HepG2 (cell line): ENCODE data around the gene CHMP1A. TPM values are rescaled to one million over a fixed set of nuclear protein-coding genes. Genes with fewer than 3 reads are reported as not detected.

Source experiments
- CBX1 ChIP-seq: IDR thresholded peaks from one replicate; pipeline ENCODE4 v1.6.1; 2016; ENCODE audit warnings: antibody characterized with exemption, low read depth
- ETV6 ChIP-seq: sonication (generic); formaldehyde crosslinking; conservative IDR thresholded peaks from 2 replicates; pipeline ENCODE4 v1.4.0; 2020; ENCODE audit warnings: missing genetic modification reagents
- HIVEP1 ChIP-seq: sonication (generic); formaldehyde crosslinking; IDR thresholded peaks from 2 replicates; pipeline ENCODE4 v1.4.0; 2020; ENCODE audit warnings: mild to moderate bottlenecking, missing genetic modification reagents
- HNRNPK ChIP-seq: fragments of 200-400 bp; formaldehyde crosslinking; IDR thresholded peaks from 2 replicates; pipeline ENCODE4 v1.6.1; 2018; ENCODE audit warnings: low read length, low read depth, moderate library complexity, mild to moderate bottlenecking; ENCODE audit not compliant: poor library complexity, severe bottlenecking
- HNRNPL ChIP-seq: fragments of 200-400 bp; formaldehyde crosslinking; IDR thresholded peaks from 2 replicates; pipeline ENCODE4 v1.6.1; 2017; ENCODE audit warnings: mild to moderate bottlenecking, low read depth, low read length
- MED1 ChIP-seq: sonication (generic); formaldehyde crosslinking; IDR thresholded peaks from 2 replicates; pipeline ENCODE4 v1.4.0; 2020; ENCODE audit warnings: missing genetic modification reagents
- PLRG1 ChIP-seq: fragments of 450-650 bp; conservative IDR thresholded peaks from 2 replicates; pipeline ENCODE4 v1.6.1; 2016
- POGZ ChIP-seq: sonication (generic); formaldehyde crosslinking; IDR thresholded peaks from 2 replicates; pipeline ENCODE4 v1.4.0; 2020; ENCODE audit warnings: mild to moderate bottlenecking, missing genetic modification reagents
- RFXANK ChIP-seq: IDR thresholded peaks from 2 replicates; pipeline ENCODE4 v1.6.1; 2016
- SALL1 ChIP-seq: sonication (generic); formaldehyde crosslinking; IDR thresholded peaks from 2 replicates; pipeline ENCODE4 v1.8.0; 2022; ENCODE audit warnings: mild to moderate bottlenecking, missing genetic modification reagents
- ZBTB33 ChIP-seq: sonication (generic); formaldehyde crosslinking; IDR thresholded peaks from 2 replicates; pipeline ENCODE4 v1.4.0; 2020; ENCODE audit warnings: missing genetic modification reagents
- ZEB1 ChIP-seq: IDR thresholded peaks from 2 replicates; pipeline ENCODE4 v1.6.1; 2012; ENCODE audit warnings: mild to moderate bottlenecking, low read depth, inconsistent platforms; ENCODE audit not compliant: insufficient replicate concordance
- ZFX ChIP-seq: sonication (generic); formaldehyde crosslinking; IDR thresholded peaks from 2 replicates; pipeline ENCODE4 v1.4.0; 2020; ENCODE audit warnings: mild to moderate bottlenecking, low read depth, missing genetic modification reagents, moderate library complexity
- ZNF577 ChIP-seq: sonication (generic); formaldehyde crosslinking; IDR thresholded peaks from 2 replicates; pipeline ENCODE4 v1.4.0; 2020; ENCODE audit warnings: mild to moderate bottlenecking, low read depth, missing genetic modification reagents, borderline replicate concordance
- ZNF615 ChIP-seq: sonication (generic); formaldehyde crosslinking; IDR thresholded peaks from 2 replicates; pipeline ENCODE4 v1.5.0; 2020; ENCODE audit warnings: mild to moderate bottlenecking, missing genetic modification reagents, borderline replicate concordance
- ZNF7 ChIP-seq: IDR thresholded peaks from 2 replicates; pipeline ENCODE4 v1.6.1; 2016; ENCODE audit warnings: missing biosample characterization, missing genetic modification reagents
- polyA plus RNA-seq, 8 experiments: library from polyadenylated mRNA; depleted of rRNA in 3 of 8; stranded (reverse) in 7 of 8; unstranded in 1 of 8; fragments of >200 nt; fragmentation: Illumina TruSeq in 4 of 8; extraction: Trizol in 4 of 8; gene quantifications; 2 replicates each; pipeline versions ENCODE4 v1.2.1 to v1.2.3, GENCODE V29; 2011 to 2016; ENCODE audit warnings: low read depth in 4 of 8, missing spikeins in 1 of 8, mixed read lengths in 1 of 8; ENCODE audit not compliant: insufficient read depth in 1 of 8
- total RNA-seq, 5 experiments: library from RNA; depleted of rRNA; stranded (reverse); fragments of >200 nt; fragmentation: Illumina TruSeq; extraction: Trizol; gene quantifications; 2 replicates each; pipeline ENCODE4 v1.2.3, GENCODE V29; 2016; ENCODE audit warnings: low read depth in 1 of 5

The CHMP1A gene
- total and polyA plus RNA-seq, 2 of the 13 experiments (the other 11 are each of a cell fraction or from before 2014, with no cell fraction given): 69.4 to 73.3 TPM

- peak; percentile 74; the same call in 1 of the 2 replicates for TF ChIP-seq ZBTB33
- no peak for TF ChIP-seq ZNF577 (CRISPR knock-in tag)
- TF ChIP-seq ZFX: no peak
- TF ChIP-seq HNRNPL: 0 out of 2 replicates have a peak, but pooled peaks have one; percentile 66
- TF ChIP-seq HIVEP1: 0 out of 2 replicates have a peak, but pooled peaks have one; percentile 5
- TF ChIP-seq HNRNPK: no peak
- TF ChIP-seq PLRG1: no peak
- TF ChIP-seq ZNF615 (CRISPR knock-in tag): no peak
- TF ChIP-seq ZEB1: no peak
- TF ChIP-seq SALL1: no peak
- TF ChIP-seq CBX1: no peak
- no peak for TF ChIP-seq ZNF7 (CRISPR knock-in tag)
- TF ChIP-seq POGZ (CRISPR knock-in tag): no peak
- no peak for TF ChIP-seq MED1 (CRISPR knock-in tag)
- TF ChIP-seq ETV6 (CRISPR knock-in tag): peak; percentile 99
- no peak for TF ChIP-seq RFXANK (CRISPR knock-in tag)
- TF ChIP-seq, all 625 proteins: peak for 7
Observed at GRCh38 chr16:89616623-89617022, 40.9 kb downstream of the CHMP1A start (continued).
